Natural killer cell (primary cell): ENCODE data around the gene SMG6. TPM values are rescaled to one million over a fixed set of nuclear protein-coding genes. Genes with fewer than 3 reads are reported as not detected.
A peak's percentile ranks its signal among the peaks of the same experiment; 100 is the strongest.

Experiments used
- ATAC-seq, 3 donors: fragments of 150-1000 bp in 2 of 3; fragments of 200-7000 bp in 1 of 3; cut with Tn5 transposase; 1 replicate in 1 of 3; 2 replicates in 2 of 3; pipeline ENCODE4 v1.10.0; 2021; ENCODE audit warnings: mild to moderate bottlenecking in 2 of 3, moderate library complexity in 2 of 3
- DNase-seq, 2 donors: peaks; one replicate each; pipeline versions ENCODE4 v3.0.0 to v3.0.0-alpha.2; 2013 to 2021; ENCODE audit warnings: mixed read lengths in 1 of 2
- H3K27ac ChIP-seq: one replicate; pipeline ENCODE4 v1.5.1; 2013; ENCODE audit warnings: mild to moderate bottlenecking, low read length
- H3K27me3 ChIP-seq: one replicate; pipeline ENCODE4 v1.6.1; 2013; ENCODE audit warnings: low read length; ENCODE audit not compliant: control insufficient read depth, insufficient read depth
- H3K36me3 ChIP-seq: one replicate; pipeline ENCODE4 v1.6.1; 2013; ENCODE audit warnings: low read length; ENCODE audit not compliant: control insufficient read depth, insufficient read depth
- H3K4me1 ChIP-seq: one replicate; pipeline ENCODE4 v1.6.1; 2013; ENCODE audit warnings: low read length; ENCODE audit not compliant: control insufficient read depth, insufficient read depth
- H3K4me3 ChIP-seq: one replicate; pipeline ENCODE4 v1.5.1; 2013; ENCODE audit warnings: low read length
- H3K9me3 ChIP-seq: one replicate; pipeline ENCODE4 v1.6.1; 2013; ENCODE audit warnings: low read length; ENCODE audit not compliant: control insufficient read depth, insufficient read depth
- H3K27ac Mint-ChIP-seq, 2 donors: one replicate each; pipeline ENCODE4 v1.8.0; 2022; ENCODE audit warnings: mild to moderate bottlenecking in 2 of 2, mixed read lengths in 2 of 2, moderate library complexity in 1 of 2
- H3K27me3 Mint-ChIP-seq, 2 donors: one replicate each; pipeline ENCODE4 v1.8.0; 2022; ENCODE audit warnings: low read depth in 2 of 2, mixed read lengths in 2 of 2
- H3K36me3 Mint-ChIP-seq: one replicate; pipeline ENCODE4 v1.8.0; 2022; ENCODE audit warnings: mixed read lengths
- H3K4me1 Mint-ChIP-seq, 2 donors: one replicate each; pipeline ENCODE4 v1.8.0; 2022; ENCODE audit warnings: mixed read lengths in 2 of 2
- H3K4me3 Mint-ChIP-seq: one replicate; pipeline ENCODE4 v1.8.0; 2022; ENCODE audit warnings: mild to moderate bottlenecking, moderate library complexity, mixed read lengths
- H3K9me3 Mint-ChIP-seq, 2 donors: one replicate each; pipeline ENCODE4 v1.8.0; 2022; ENCODE audit warnings: mixed read lengths in 2 of 2
- CTCF ChIP-seq: fragments of 200-600 bp; IDR thresholded peaks from one replicate; pipeline ENCODE4 v1.8.0; 2022; ENCODE audit warnings: antibody characterized with exemption
- WGBS: methylation state at CpG from one replicate; pipeline ENCODE4 v1.1.7; 2013; ENCODE audit warnings: missing lambda C conversion rate; ENCODE audit not compliant: insufficient coverage; 5-methylcytosine and 5-hydroxymethylcytosine counted together
- intact Hi-C: fragments of 100-400 bp; cut with micrococcal nuclease; formaldehyde crosslinking; loops from one replicate; pipeline ENCODE4 v1.14.2; 2022
- total RNA-seq, 4 donors: library from RNA; stranded (reverse); fragments of 120-200 nt in 1 of 4; gene quantifications; one replicate each; pipeline versions ENCODE4 v1.2.3 to v1.2.4, GENCODE V29; 2013 to 2022

The SMG6 gene
- total RNA-seq, 3 donors from 2014 or later (not counting 1 experiment from before 2014, with no cell fraction given) = 41.6 to 49.4 (median 48.2) TPM

- ATAC-seq (no peak), DNase-seq (no peak)
- TF ChIP-seq CTCF = no peak
- intact Hi-C loops = no loop called here
- no peaks in the 10 kb centered on the region for H3K9me3 Mint-ChIP-seq
- H3K27ac ChIP-seq = no peak overlapping the region
- peaks cover 43% of the 10 kb centered on the region for H3K4me1 ChIP-seq
- H3K27ac Mint-ChIP-seq = peak overlapping the region in 1 of 2 donors; percentile 8
- no peaks in the 10 kb centered on the region for H3K27me3 Mint-ChIP-seq
- no peaks in the 10 kb centered on the region for H3K36me3 Mint-ChIP-seq
- 95% methylated on average over 17 of the region's 17 CpGs for WGBS
- no peaks in the 10 kb centered on the region for H3K9me3 ChIP-seq
- peaks cover 23% of the 10 kb centered on the region for H3K36me3 ChIP-seq
- no peak overlapping the region for H3K4me3 ChIP-seq
- no peak overlapping the region for H3K4me3 Mint-ChIP-seq
- H3K27me3 ChIP-seq = no peaks in the 10 kb centered on the region
- peaks cover 17 to 43% of the 10 kb centered on the region in 2 donors for H3K4me1 Mint-ChIP-seq
These were observed 242.1 kb downstream of the SMG6 start for GRCh38 chr17:2061441-2061958.

- Histone ChIP-seq H3K4me3 (no peak overlapping the region), H3K9me3 (no peaks in the 10 kb centered on the region), H3K4me1 (peaks cover 48% of the 10 kb centered on the region), H3K27ac (no peak overlapping the region), H3K27me3 (no peaks in the 10 kb centered on the region), H3K36me3 (peaks cover 18% of the 10 kb centered on the region)
- 87% methylated on average over 21 of the region's 21 CpGs for WGBS
- peaks cover 17 to 43% of the 10 kb centered on the region in 2 donors for H3K4me1 Mint-ChIP-seq
- H3K4me3 Mint-ChIP-seq = peak overlapping the region; percentile 52
- DNase-seq (no peak), ATAC-seq (no peak)
- no peaks in the 10 kb centered on the region for H3K9me3 Mint-ChIP-seq
- H3K27me3 Mint-ChIP-seq = no peaks in the 10 kb centered on the region
- H3K36me3 Mint-ChIP-seq = no peaks in the 10 kb centered on the region
- H3K27ac Mint-ChIP-seq = peak overlapping the region; percentile 52 to 80
- intact Hi-C loops = no loop called here
- no peak for TF ChIP-seq CTCF
These were observed 242.7 kb downstream of the SMG6 start for GRCh38 chr17:2060681-2061440.

GRCh38 chr17:2060385-2060658 is 243.3 kb downstream of the SMG6 start:
- intact Hi-C loops = no loop called here
- Mint-ChIP-seq H3K27me3 (no peaks in the 10 kb centered on the region), H3K4me1 (peaks cover 17 to 42% of the 10 kb centered on the region in 2 donors), H3K4me3 (peak overlapping the region; percentile 52), H3K9me3 (no peaks in the 10 kb centered on the region), H3K27ac (peak overlapping the region; percentile 52 to 80), H3K36me3 (no peaks in the 10 kb centered on the region)
- Histone ChIP-seq H3K27ac (no peak overlapping the region), H3K4me3 (no peak overlapping the region), H3K4me1 (peaks cover 46% of the 10 kb centered on the region), H3K9me3 (no peaks in the 10 kb centered on the region), H3K36me3 (peaks cover 12% of the 10 kb centered on the region), H3K27me3 (no peaks in the 10 kb centered on the region)
- 95% methylated on average over 6 of the region's 6 CpGs for WGBS
- ATAC-seq (no peak), DNase-seq (no peak)
- TF ChIP-seq CTCF = no peak
